Putamen (tissue), 1 donor: ENCODE results near the gene DMRT1.

Source experiments
- DNase-seq: peaks from one replicate; pipeline ENCODE4 v3.0.0-alpha.2; 2016; ENCODE audit warnings: low spot score

DMRT1 gene

DNA sequence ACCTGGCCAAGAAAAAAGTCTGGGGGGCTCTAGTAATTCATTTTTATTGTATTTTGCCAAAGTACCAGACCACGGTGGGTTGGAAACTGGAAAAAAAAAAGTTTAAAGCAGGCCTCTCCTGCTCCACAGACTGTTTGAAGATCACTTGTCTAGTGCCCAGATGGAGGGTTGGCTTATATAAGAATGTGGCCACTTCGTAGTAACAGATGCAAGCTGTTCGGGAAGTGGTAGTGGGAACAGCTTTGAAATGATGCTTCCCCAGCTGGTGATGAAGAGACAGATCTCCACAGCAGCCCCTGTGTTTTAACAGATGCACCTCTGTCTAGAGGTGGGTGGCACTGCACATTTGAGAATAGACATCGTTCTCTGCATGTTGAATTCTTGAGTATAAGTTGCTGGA is 80.7 kb downstream of the DMRT1 start:
- no peak for DNase-seq

- no peak for DNase-seq
These were observed 81.2 kb downstream of the DMRT1 start for GRCh38 chr9:922731-923130.

- no peak for DNase-seq
These were observed 85.5 kb downstream of the DMRT1 start for GRCh38 chr9:926976-927375.

- DNase-seq: no peak
These were observed 87.0 kb downstream of the DMRT1 start for GRCh38 chr9:928363-929042.

- DNase-seq: no peak
These were observed 88.2 kb downstream of the DMRT1 start for GRCh38 chr9:929719-930118.

DNA sequence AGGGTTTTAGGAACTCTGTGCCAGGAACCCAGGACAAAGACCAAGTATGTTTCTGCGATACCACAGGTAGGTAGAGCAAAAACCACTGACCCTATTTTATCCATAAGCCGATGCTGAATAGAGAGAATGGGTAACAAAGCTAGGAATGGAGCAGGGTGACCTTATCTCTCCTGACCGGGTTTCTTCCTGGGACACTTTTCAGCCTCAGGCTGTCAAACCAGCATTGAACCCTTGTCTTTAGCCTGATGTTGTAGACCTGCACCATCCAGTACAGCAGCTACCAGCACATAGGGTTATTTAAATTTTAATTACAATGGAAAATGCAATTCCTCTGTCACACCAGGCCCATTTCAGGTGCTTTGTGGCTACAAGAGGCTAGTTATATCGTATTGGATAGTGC is 91.9 kb downstream of the DMRT1 start:
- no peak for DNase-seq

DNA sequence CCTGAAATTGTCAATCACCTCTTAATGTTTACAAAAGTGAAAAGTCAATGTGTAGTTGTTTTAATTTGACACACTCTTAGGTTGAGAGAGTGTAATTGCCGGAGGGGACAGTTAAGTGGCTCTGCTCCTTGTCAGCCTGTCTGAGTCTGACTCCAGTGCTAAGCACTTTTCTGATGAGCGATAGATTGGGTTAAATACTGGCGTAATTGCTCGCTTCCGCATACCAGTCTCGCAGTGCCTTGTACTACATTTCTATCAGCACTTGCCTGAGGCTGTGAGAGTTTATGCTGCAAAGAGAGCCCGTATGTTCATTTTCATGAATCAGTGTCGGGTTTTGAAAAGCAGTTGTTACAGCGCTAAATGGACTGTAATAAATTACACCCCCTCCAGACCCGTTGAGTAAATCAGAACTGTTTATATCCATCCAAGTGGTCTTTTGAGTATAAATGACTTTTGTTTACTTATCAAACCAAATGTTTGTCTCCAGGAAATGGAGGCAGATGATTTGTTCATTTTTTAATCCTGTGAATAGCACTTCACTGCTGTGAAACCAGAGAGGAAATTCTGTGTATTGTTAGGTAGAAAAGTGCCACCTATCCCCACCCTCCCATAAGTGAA is 94.0 kb downstream of the DMRT1 start:
- DNase-seq: no peak

DNA sequence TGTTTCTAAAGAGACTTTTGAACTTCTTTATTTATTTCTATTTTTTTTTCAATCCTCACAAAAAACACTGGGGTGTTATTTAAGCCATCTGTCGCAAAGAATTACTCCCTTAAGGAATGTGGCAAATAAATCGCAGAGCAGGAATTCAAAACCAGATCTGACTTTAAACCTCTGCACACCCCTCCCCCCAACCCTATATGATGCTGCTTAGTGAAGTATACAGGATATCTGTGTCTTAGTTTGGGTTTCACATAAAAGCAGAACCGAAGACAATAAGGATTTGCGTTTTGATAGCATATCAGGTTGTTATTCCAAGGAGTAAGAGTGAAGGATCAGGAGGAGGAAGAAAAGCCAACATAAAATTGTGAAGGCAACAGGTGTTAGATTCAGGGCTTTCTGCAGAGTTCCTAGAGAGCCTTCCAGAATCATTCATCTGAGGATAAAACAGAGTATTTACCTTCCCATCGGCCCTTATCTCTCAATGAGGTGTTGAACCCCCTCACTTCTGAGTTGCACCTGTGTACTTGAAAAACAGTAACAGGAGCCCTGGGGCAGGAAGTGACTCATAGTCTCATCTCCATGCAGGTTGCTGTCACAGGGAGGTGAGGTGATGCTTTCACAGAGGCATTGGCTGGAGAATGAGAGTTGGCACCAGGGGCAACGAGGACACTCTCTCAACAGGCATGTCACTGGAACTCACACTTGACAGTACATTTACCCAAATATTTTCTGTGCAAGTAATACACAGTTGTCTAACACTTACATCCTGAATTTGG is 101.5 kb downstream of the DMRT1 start:
- DNase-seq: no peak

DNA sequence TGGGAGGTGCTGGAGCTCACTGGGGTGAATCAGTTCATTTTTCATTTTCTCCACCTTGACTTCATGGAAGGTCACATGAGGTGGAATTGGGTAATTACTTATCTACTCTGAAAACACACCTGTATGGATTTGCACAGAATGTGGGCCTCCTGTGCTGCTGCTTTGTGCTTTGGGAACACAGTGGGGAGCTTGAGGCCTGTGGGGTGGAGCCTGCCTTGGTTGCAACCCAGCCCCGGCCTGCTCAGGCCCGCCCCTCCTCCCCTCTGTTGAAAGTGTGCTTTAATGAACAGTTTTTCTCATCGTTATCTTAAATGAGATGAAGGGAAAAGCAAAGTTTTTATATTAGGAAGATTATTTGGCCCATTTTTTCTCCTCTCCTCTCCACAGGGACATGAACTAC is 106.5 kb downstream of the DMRT1 start:
- DNase-seq: no peak

GRCh38 chr9:948497-948896 is 107.0 kb downstream of the DMRT1 start:
- DNase-seq: no peak

- no peak for DNase-seq
These were observed 108.6 kb downstream of the DMRT1 start for GRCh38 chr9:950139-950538.

GRCh38 chr9:952546-952945 is 111.0 kb downstream of the DMRT1 start:
- no peak for DNase-seq

GRCh38 chr9:959105-959504 is 117.6 kb downstream of the DMRT1 start:
- DNase-seq: no peak

- DNase-seq: no peak
These were observed 118.4 kb downstream of the DMRT1 start for GRCh38 chr9:959914-960313.

GRCh38 chr9:962023-962422 is 120.5 kb downstream of the DMRT1 start:
- DNase-seq: no peak

DNA sequence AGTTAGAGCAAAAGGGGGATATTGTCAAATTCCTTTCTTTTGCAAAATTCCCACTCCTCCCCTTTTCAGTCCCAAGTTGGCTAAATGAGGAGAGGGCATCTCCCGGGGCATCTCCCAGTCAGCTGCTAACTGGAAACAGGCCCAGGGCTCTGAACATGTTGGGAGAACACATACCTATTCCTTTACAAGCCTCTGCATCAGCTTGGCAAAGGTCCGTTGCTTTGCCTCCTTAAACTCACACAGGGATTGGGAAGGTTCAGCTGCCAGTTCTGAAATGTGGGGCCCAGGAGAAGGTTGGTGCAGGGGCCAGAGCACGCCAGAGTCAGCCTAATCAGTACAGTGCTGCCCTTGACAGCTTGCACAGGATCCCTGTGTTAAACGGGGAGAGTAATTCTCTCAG is 124.0 kb downstream of the DMRT1 start:
- DNase-seq: no peak

DNA sequence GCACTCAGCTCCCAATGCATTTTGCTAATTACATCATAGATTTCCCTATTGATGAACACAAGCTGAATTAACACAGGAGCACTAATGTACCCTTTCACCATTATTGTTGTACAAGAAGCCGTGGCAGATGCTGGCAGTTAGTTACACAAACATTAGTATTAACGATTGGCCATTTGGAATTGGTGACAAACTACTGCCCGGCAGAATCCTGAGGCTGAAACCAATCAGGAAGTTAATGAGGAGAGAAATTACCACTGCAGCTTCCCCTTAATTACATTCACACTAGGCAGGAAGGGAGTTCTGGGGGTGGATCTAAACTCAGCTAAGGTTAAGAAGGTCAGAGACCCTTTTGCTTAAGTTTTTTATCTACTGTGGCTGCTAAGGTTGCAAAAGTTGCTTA is 125.4 kb downstream of the DMRT1 start:
- no peak for DNase-seq

DNA sequence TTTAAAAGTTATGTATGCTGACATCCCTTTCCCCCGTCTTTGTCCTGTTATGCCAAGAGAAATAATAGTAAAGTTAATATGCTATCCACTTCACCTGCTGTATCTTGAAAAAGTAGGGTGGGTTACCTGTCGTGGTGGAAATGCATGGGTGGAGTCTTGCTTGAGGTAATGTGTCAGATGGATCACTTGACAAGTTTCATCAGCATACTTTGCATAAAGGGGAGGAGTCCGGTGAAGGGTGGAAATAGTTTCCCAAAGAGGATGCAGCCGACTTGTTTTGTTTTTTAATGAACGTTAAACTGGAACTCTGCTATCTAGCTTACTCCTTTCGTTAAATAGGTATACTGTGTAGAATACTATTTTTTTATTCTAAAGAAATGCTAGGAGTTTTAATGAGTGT is 125.9 kb downstream of the DMRT1 start:
- no peak for DNase-seq

- no peak for DNase-seq
These were observed 126.6 kb downstream of the DMRT1 start for GRCh38 chr9:967903-968641.

DNA sequence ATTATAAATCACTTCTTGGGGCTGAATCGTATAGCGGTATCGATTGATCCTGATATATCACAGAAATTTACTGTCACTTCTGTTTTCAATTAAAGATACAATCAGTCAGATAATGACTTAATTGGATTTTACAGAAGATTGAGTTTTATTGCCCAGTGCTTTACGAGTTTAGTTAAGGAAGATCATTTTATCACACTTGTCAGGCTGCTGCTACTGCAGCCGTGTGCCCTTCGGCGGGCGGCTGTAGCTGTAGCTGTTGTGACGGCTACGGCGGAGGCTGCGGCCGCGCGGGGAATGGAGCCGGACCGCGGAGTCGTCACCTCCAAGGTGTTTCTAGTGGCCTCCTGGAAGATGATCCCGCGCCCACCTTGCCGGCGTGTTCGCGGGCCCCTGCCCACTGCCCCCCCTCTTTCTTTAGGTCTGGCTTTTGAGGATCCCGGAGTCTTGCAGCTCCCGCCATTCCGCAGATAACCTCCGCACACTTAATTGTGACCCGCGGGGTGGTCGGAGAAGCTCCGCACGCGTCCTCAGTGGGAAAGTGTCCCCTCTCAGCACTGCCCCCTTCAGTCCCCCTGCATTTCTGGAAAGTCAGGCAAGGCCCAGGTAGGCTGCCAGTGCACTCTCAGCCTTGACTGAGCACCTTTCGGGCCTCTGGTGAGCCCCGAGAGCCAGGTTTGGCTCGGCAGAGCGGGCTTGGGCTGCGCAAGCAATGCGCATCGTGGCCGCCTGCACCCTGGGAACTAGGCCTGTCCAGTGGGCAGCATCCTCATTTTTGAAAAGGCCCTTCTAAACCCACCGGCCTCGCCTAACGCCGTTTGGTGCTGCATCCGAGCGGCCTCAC is 128.0 kb downstream of the DMRT1 start:
- no peak for DNase-seq

GRCh38 chr9:970151-970996 is 128.9 kb downstream of the DMRT1 start:
- DNase-seq: no peak
